ENCODE data around the gene PEPD.

Gene PEPD

GRCh38 chr19:33511346-33511745 is 10.2 kb downstream of the PEPD start:
- Histone ChIP-seq H3K27me3 (ENCODE audit: control insufficient read depth, insufficient read depth, low read length) (no peaks in the 10 kb centered on the region), H3K9ac (ENCODE audit: low read depth, low read length) (no peak overlapping the region), H3K27ac (ENCODE audit: low read depth, low read length) (no peak overlapping the region), H3K4me3 (ENCODE audit: low read depth, low read length) (no peak overlapping the region), H3K36me3 (ENCODE audit: control insufficient read depth, insufficient read depth, low read length) (peaks cover 17% of the 10 kb centered on the region; the same call in 1 of the 2 replicates), H3K9me3 (ENCODE audit: control insufficient read depth, insufficient read depth, low read length) (no peaks in the 10 kb centered on the region), H3K4me1 (ENCODE audit: control insufficient read depth, insufficient read depth, low read length) (peaks cover 11% of the 10 kb centered on the region; the same call in 1 of the 2 replicates)

- H3K9me3 ChIP-seq (ENCODE audit: control insufficient read depth, insufficient read depth, low read length) = no peaks in the 10 kb centered on the region
Observed at GRCh38 chr19:33510462-33511194, 11.0 kb downstream of the PEPD start.

DNA sequence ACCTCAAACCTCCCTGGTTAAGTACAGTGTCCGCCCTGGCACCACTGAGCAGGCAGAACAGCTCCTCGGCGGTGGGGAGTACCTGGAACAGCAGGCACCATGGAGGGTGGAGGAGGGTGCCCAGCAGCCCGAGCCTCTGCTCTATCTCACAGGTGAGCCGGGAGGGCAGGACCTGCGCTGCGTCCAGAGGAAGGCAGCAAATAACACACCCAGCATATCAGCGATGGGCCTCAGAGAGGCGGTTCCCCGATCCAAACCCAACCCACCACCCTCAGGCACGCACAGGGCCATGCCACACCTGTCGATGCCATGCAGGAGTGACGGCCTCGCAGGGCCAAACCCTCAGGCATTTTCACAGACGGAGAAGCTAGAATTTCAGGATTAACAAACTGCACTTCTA is 11.8 kb downstream of the PEPD start:
- Histone ChIP-seq H3K27me3 (ENCODE audit: control insufficient read depth, insufficient read depth, low read length) (no peaks in the 10 kb centered on the region), H3K4me3 (ENCODE audit: low read depth, low read length) (no peak overlapping the region), H3K9ac (ENCODE audit: low read depth, low read length) (no peak overlapping the region), H3K36me3 (ENCODE audit: control insufficient read depth, insufficient read depth, low read length) (peaks cover 17% of the 10 kb centered on the region; the same call in 1 of the 2 replicates), H3K27ac (ENCODE audit: low read depth, low read length) (no peak overlapping the region), H3K4me1 (ENCODE audit: control insufficient read depth, insufficient read depth, low read length) (peaks cover 11% of the 10 kb centered on the region; the same call in 1 of the 2 replicates), H3K9me3 (ENCODE audit: control insufficient read depth, insufficient read depth, low read length) (no peaks in the 10 kb centered on the region)

More at GRCh38 chr19:33510462-33511194, 11.0 kb downstream of the PEPD start:
- Histone ChIP-seq H3K9ac (ENCODE audit: low read depth, low read length) (no peak overlapping the region), H3K27ac (ENCODE audit: low read depth, low read length) (no peak overlapping the region), H3K36me3 (ENCODE audit: control insufficient read depth, insufficient read depth, low read length) (peaks cover 17% of the 10 kb centered on the region; the same call in 1 of the 2 replicates), H3K27me3 (ENCODE audit: control insufficient read depth, insufficient read depth, low read length) (no peaks in the 10 kb centered on the region), H3K4me1 (ENCODE audit: control insufficient read depth, insufficient read depth, low read length) (peaks cover 11% of the 10 kb centered on the region; the same call in 1 of the 2 replicates), H3K4me3 (ENCODE audit: low read depth, low read length) (no peak overlapping the region)

DNA sequence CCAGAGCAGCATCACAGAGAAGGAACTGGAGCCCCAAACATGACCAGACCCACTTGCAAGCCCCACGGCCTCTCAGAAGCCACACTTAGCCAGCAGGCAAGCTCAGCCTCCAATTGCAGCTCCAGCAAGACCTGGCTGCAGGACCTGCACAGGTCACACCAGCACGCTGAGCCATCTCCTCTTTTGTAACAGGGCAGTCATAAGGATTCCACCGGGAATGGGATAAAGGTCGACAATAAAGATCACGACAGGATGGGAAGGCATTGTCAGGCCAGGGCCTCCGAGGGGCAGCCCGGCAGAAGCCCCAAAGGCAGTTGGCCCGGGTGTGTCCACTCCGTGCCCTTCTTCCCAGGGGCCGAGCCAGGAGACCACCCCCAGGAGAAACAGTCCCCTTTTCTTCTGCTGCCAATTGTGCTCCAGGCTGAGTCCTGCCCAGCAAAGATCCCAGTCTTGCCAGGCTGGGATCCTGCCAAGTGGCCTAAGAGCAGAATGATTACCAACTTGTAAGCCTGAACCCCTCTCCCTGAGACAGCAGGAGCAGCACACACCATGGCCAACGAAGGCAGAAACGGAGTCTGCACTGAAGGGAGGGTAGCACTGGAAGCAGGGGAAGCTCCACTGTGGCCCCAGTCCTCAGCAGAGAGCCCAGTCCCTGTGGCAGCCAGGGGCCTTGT is 12.5 kb downstream of the PEPD start:
- Histone ChIP-seq H3K27ac (ENCODE audit: low read depth, low read length) (no peak overlapping the region), H3K27me3 (ENCODE audit: control insufficient read depth, insufficient read depth, low read length) (no peaks in the 10 kb centered on the region), H3K4me3 (ENCODE audit: low read depth, low read length) (no peak overlapping the region), H3K9ac (ENCODE audit: low read depth, low read length) (no peak overlapping the region), H3K4me1 (ENCODE audit: control insufficient read depth, insufficient read depth, low read length) (peaks cover 11% of the 10 kb centered on the region; the same call in 1 of the 2 replicates), H3K36me3 (ENCODE audit: control insufficient read depth, insufficient read depth, low read length) (peaks cover 17% of the 10 kb centered on the region; the same call in 1 of the 2 replicates), H3K9me3 (ENCODE audit: control insufficient read depth, insufficient read depth, low read length) (no peaks in the 10 kb centered on the region)

- Histone ChIP-seq H3K9me3 (ENCODE audit: control insufficient read depth, insufficient read depth, low read length) (no peaks in the 10 kb centered on the region), H3K36me3 (ENCODE audit: control insufficient read depth, insufficient read depth, low read length) (peaks cover 17% of the 10 kb centered on the region; the same call in 1 of the 2 replicates), H3K27me3 (ENCODE audit: control insufficient read depth, insufficient read depth, low read length) (no peaks in the 10 kb centered on the region), H3K4me3 (ENCODE audit: low read depth, low read length) (no peak overlapping the region), H3K4me1 (ENCODE audit: control insufficient read depth, insufficient read depth, low read length) (peaks cover 11% of the 10 kb centered on the region; the same call in 1 of the 2 replicates), H3K27ac (ENCODE audit: low read depth, low read length) (no peak overlapping the region), H3K9ac (ENCODE audit: low read depth, low read length) (no peak overlapping the region)
Observed at GRCh38 chr19:33508431-33508830, 13.2 kb downstream of the PEPD start.

GRCh38 chr19:33508009-33508408 is 13.6 kb downstream of the PEPD start:
- Histone ChIP-seq H3K27ac (ENCODE audit: low read depth, low read length) (no peak overlapping the region), H3K9ac (ENCODE audit: low read depth, low read length) (no peak overlapping the region), H3K27me3 (ENCODE audit: control insufficient read depth, insufficient read depth, low read length) (no peaks in the 10 kb centered on the region), H3K4me1 (ENCODE audit: control insufficient read depth, insufficient read depth, low read length) (peaks cover 11% of the 10 kb centered on the region; the same call in 1 of the 2 replicates), H3K4me3 (ENCODE audit: low read depth, low read length) (no peak overlapping the region), H3K36me3 (ENCODE audit: control insufficient read depth, insufficient read depth, low read length) (peaks cover 17% of the 10 kb centered on the region; the same call in 1 of the 2 replicates), H3K9me3 (ENCODE audit: control insufficient read depth, insufficient read depth, low read length) (no peaks in the 10 kb centered on the region)

GRCh38 chr19:33507021-33507956 is 14.3 kb downstream of the PEPD start:
- H3K36me3 ChIP-seq (ENCODE audit: control insufficient read depth, insufficient read depth, low read length) = peaks cover 17% of the 10 kb centered on the region; the same call in 1 of the 2 replicates
- no peaks in the 10 kb centered on the region for H3K27me3 ChIP-seq (ENCODE audit: control insufficient read depth, insufficient read depth, low read length)
- H3K27ac ChIP-seq (ENCODE audit: low read depth, low read length) = no peak overlapping the region
- H3K4me1 ChIP-seq (ENCODE audit: control insufficient read depth, insufficient read depth, low read length) = peaks cover 11% of the 10 kb centered on the region; the same call in 1 of the 2 replicates
- no peaks in the 10 kb centered on the region for H3K9me3 ChIP-seq (ENCODE audit: control insufficient read depth, insufficient read depth, low read length)
- H3K4me3 ChIP-seq (ENCODE audit: low read depth, low read length) = no peak overlapping the region
- no peak overlapping the region for H3K9ac ChIP-seq (ENCODE audit: low read depth, low read length)

DNA sequence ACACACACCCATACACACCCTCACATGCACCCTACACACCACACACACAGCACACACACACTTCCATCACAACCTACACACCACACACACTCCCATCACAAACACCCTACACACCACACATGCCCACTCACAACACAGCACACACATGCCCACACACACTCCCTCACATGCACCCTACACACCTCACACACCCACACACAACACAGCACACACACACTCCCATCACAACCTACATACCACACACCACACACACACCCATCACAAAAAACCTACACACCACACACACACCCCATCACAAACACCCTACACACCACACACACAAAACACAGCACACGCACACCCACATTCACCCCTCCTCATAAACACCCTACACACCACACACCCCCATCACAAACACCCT is 15.1 kb downstream of the PEPD start:
- Histone ChIP-seq H3K27ac (ENCODE audit: low read depth, low read length) (no peak overlapping the region), H3K36me3 (ENCODE audit: control insufficient read depth, insufficient read depth, low read length) (peaks cover 17% of the 10 kb centered on the region; the same call in 1 of the 2 replicates), H3K4me1 (ENCODE audit: control insufficient read depth, insufficient read depth, low read length) (peaks cover 11% of the 10 kb centered on the region; the same call in 1 of the 2 replicates), H3K9ac (ENCODE audit: low read depth, low read length) (no peak overlapping the region), H3K9me3 (ENCODE audit: control insufficient read depth, insufficient read depth, low read length) (no peaks in the 10 kb centered on the region), H3K4me3 (ENCODE audit: low read depth, low read length) (no peak overlapping the region), H3K27me3 (ENCODE audit: control insufficient read depth, insufficient read depth, low read length) (no peaks in the 10 kb centered on the region)

DNA sequence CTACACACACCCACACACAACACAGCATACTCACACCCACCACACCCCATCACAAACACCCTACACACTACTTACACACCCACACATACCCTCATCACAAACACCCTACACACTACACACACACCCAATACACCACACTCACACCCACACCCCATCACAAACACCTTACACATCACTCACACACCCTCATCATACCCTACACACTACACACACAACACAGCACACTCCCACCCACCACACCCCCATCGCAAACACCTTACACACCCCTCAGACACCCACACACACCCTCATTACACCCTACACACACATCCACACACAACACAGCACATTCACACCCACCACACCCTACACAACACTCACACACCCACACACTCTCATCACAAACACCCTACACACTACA is 15.8 kb downstream of the PEPD start:
- Histone ChIP-seq H3K4me1 (ENCODE audit: control insufficient read depth, insufficient read depth, low read length) (peaks cover 7% of the 10 kb centered on the region; the same call in 1 of the 2 replicates), H3K4me3 (ENCODE audit: low read depth, low read length) (no peak overlapping the region), H3K27ac (ENCODE audit: low read depth, low read length) (no peak overlapping the region), H3K9me3 (ENCODE audit: control insufficient read depth, insufficient read depth, low read length) (no peaks in the 10 kb centered on the region), H3K27me3 (ENCODE audit: control insufficient read depth, insufficient read depth, low read length) (no peaks in the 10 kb centered on the region), H3K9ac (ENCODE audit: low read depth, low read length) (no peak overlapping the region), H3K36me3 (ENCODE audit: control insufficient read depth, insufficient read depth, low read length) (peaks cover 18% of the 10 kb centered on the region)

- Histone ChIP-seq H3K4me3 (ENCODE audit: low read depth, low read length) (no peak overlapping the region), H3K27me3 (ENCODE audit: control insufficient read depth, insufficient read depth, low read length) (no peaks in the 10 kb centered on the region), H3K9me3 (ENCODE audit: control insufficient read depth, insufficient read depth, low read length) (no peaks in the 10 kb centered on the region), H3K36me3 (ENCODE audit: control insufficient read depth, insufficient read depth, low read length) (peaks cover 25% of the 10 kb centered on the region), H3K9ac (ENCODE audit: low read depth, low read length) (no peak overlapping the region), H3K4me1 (ENCODE audit: control insufficient read depth, insufficient read depth, low read length) (no peaks in the 10 kb centered on the region), H3K27ac (ENCODE audit: low read depth, low read length) (no peak overlapping the region)
Observed at GRCh38 chr19:33505148-33505547, 16.4 kb downstream of the PEPD start.
